ENCODE data around the gene SRRM1.

DNA sequence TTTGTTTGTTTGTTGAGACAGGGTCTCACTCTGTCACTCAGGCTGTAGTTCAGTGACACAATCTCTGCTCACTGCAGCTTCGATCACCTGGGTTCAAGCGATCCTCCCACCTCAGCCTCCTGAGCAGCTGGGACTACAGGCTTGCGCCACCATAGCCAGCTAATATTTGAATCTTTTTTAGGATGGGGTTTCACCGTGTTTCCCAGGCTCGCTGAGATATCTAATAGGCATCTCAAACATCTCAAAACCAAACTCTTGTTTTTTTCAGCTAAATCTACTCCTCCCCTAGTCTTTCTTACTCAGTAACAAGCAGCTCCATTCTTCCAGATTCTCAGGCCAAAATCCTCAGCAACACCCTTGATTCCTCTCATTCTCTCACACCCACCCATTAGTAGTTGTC is 22.0 kb upstream of the SRRM1 start:
- no peak for TF ChIP-seq POLR2AphosphoS5 (IDR thresholded peaks at IDR 0.05)
- TF ChIP-seq, protein P1, sequence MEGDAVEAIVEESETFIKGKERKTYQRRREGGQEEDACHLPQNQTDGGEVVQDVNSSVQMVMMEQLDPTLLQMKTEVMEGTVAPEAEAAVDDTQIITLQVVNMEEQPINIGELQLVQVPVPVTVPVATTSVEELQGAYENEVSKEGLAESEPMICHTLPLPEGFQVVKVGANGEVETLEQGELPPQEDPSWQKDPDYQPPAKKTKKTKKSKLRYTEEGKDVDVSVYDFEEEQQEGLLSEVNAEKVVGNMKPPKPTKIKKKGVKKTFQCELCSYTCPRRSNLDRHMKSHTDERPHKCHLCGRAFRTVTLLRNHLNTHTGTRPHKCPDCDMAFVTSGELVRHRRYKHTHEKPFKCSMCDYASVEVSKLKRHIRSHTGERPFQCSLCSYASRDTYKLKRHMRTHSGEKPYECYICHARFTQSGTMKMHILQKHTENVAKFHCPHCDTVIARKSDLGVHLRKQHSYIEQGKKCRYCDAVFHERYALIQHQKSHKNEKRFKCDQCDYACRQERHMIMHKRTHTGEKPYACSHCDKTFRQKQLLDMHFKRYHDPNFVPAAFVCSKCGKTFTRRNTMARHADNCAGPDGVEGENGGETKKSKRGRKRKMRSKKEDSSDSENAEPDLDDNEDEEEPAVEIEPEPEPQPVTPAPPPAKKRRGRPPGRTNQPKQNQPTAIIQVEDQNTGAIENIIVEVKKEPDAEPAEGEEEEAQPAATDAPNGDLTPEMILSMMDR (IDR thresholded peaks at IDR 0.05), result no peak

Measured in sigmoid colon (tissue), 4 donors.